Measurements from ENCODE around the gene PYCR2. TPM values are rescaled to one million over a fixed set of nuclear protein-coding genes. Genes with fewer than 3 reads are reported as not detected.
"Not testable (repeated sequence)": the region's sequence is repeated elsewhere in the genome, so short reads cannot be mapped to it uniquely, and the experiment has no call there.

Gene PYCR2
- total and polyA plus RNA-seq, 2 donors (not counting 1 experiment from before 2014, with no cell fraction given) = 28.6 to 32.4 TPM

DNA sequence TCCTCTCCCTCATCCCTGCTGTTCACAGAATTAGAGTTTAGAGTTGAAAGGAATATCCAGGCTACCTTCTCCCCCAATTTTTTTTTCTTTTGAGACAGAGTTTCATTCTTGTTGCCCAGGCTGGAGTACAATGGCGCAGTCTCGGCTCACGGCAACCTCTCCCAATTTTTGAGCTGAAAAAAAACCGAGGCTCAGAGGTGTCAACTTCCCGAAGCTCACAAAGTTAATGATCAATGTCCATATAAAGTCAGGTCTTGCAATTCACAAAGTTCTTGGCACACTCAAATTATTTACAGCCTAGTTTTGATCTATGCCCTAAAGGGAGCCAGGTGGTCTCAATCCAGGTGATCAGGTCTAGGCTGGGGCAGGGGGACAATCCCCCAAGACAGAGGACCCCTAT is 34.3 kb downstream of the PYCR2 start:
- Histone ChIP-seq H4K20me1 (ENCODE audit: control insufficient read depth, extremely low read depth, insufficient read depth, low read length) (no peaks in the 10 kb centered on the region), H3K4me2 (ENCODE audit: extremely low read depth, insufficient read depth, low read length) (no peak overlapping the region), H3K36me3 (ENCODE audit: control insufficient read depth, insufficient read depth, low read length) (no peaks in the 10 kb centered on the region), H3K9ac (ENCODE audit: insufficient read depth, low read length) (no peak overlapping the region), H3K4me3 (replicated peaks in 1 of 4; ENCODE audit: control extremely low read depth in 1 of 4, insufficient read depth in 1 of 4, low read depth in 3 of 4, low read length in 4 of 4) (no peak overlapping the region), H3K27me3 (ENCODE audit: control insufficient read depth, insufficient read depth, low read length) (no peaks in the 10 kb centered on the region), H3K9me3 (ENCODE audit: control insufficient read depth, insufficient read depth, low read depth, low read length) (no peaks in the 10 kb centered on the region), H3K4me1 (ENCODE audit: control insufficient read depth, extremely low read depth, insufficient read depth, low read length) (peaks cover 3% of the 10 kb centered on the region), H2AFZ (ENCODE audit: low read length) (no peak overlapping the region), H3K27ac (ENCODE audit: insufficient read depth, low read length) (no peak overlapping the region), H3K79me2 (ENCODE audit: control insufficient read depth, insufficient read depth, low read length) (no peaks in the 10 kb centered on the region)
- TF ChIP-seq, protein P1, sequence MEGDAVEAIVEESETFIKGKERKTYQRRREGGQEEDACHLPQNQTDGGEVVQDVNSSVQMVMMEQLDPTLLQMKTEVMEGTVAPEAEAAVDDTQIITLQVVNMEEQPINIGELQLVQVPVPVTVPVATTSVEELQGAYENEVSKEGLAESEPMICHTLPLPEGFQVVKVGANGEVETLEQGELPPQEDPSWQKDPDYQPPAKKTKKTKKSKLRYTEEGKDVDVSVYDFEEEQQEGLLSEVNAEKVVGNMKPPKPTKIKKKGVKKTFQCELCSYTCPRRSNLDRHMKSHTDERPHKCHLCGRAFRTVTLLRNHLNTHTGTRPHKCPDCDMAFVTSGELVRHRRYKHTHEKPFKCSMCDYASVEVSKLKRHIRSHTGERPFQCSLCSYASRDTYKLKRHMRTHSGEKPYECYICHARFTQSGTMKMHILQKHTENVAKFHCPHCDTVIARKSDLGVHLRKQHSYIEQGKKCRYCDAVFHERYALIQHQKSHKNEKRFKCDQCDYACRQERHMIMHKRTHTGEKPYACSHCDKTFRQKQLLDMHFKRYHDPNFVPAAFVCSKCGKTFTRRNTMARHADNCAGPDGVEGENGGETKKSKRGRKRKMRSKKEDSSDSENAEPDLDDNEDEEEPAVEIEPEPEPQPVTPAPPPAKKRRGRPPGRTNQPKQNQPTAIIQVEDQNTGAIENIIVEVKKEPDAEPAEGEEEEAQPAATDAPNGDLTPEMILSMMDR (conservative IDR thresholded peaks at IDR 0.05 in 1 of 2, IDR thresholded peaks at IDR 0.05 in 1 of 2; ENCODE audit: low read depth in 1 of 2, low read length in 2 of 2) = no peak
- TF ChIP-seq EZH2 (IDR thresholded peaks at IDR 0.05; ENCODE audit: low read length, missing control alignments) = no peak
- no peak for DNase-seq (ENCODE audit: low read depth in 2 of 2)

DNA sequence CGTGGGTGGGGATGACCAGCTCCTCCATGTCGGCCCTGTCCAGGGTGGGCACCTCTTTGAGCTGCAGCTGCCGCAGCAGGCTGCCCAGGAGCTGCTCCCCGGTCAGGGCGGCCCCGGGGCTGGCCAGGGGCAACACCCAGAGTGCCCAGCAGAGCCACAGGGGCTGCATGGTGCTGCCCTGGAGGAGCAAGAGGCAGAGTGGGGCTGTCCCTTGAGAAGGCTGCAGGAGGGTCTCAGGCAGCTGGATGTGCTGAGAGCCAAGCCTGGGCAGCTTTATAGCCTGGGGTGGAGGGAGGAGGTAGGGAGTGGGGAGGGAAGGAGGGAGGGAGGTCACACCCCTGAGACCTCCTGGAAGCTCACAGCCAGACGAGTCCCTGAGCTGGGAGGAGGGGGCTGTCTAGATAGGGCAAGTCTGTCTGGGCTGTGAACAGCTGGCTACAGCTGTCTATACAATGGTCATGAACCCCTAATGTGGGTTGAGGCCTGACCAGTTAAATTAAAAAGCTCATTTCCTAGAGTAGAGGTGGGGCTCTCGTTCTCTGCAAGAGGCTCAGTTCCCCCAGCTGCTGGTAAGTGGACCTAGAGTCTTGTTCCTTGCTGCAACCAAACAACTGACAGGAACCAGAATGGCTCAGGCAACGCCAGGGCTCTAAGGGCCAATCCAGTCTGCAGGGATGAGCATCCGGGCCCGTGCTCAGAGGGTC is 35.0 kb downstream of the PYCR2 start, which contains the start of gene LEFTY1:
TSS of gene LEFTY1 (minus strand) at position 249 of the 704 bp plus-strand sequence. CDS start at position 169, 80 bp downstream.
- Histone ChIP-seq H3K4me1 (ENCODE audit: control insufficient read depth, extremely low read depth, insufficient read depth, low read length) (peaks cover 3% of the 10 kb centered on the region), H3K4me2 (ENCODE audit: extremely low read depth, insufficient read depth, low read length) (no peak within 1 kb of the TSS), H3K27me3 (ENCODE audit: control insufficient read depth, insufficient read depth, low read length) (no peaks in the 10 kb centered on the region), H3K9me3 (ENCODE audit: control insufficient read depth, insufficient read depth, low read depth, low read length) (no peaks in the 10 kb centered on the region), H3K27ac (ENCODE audit: insufficient read depth, low read length) (no peak within 1 kb of the TSS), H3K9ac (ENCODE audit: insufficient read depth, low read length) (no peak within 1 kb of the TSS), H3K4me3 (replicated peaks in 1 of 4; ENCODE audit: control extremely low read depth in 1 of 4, insufficient read depth in 1 of 4, low read depth in 3 of 4, low read length in 4 of 4) (no peak within 1 kb of the TSS), H2AFZ (ENCODE audit: low read length) (no peak within 1 kb of the TSS), H3K36me3 (ENCODE audit: control insufficient read depth, insufficient read depth, low read length) (no peaks in the 10 kb centered on the region), H3K79me2 (ENCODE audit: control insufficient read depth, insufficient read depth, low read length) (no peaks in the 10 kb centered on the region), H4K20me1 (ENCODE audit: control insufficient read depth, extremely low read depth, insufficient read depth, low read length) (no peaks in the 10 kb centered on the region)
- no peak for TF ChIP-seq EZH2 (IDR thresholded peaks at IDR 0.05; ENCODE audit: low read length, missing control alignments)
- TF ChIP-seq, protein P1 (conservative IDR thresholded peaks at IDR 0.05 in 1 of 2, IDR thresholded peaks at IDR 0.05 in 1 of 2; ENCODE audit: low read depth in 1 of 2, low read length in 2 of 2) = no peak
- peak in 1 of 2 donors; percentile 52 for DNase-seq (ENCODE audit: low read depth in 2 of 2)

DNA sequence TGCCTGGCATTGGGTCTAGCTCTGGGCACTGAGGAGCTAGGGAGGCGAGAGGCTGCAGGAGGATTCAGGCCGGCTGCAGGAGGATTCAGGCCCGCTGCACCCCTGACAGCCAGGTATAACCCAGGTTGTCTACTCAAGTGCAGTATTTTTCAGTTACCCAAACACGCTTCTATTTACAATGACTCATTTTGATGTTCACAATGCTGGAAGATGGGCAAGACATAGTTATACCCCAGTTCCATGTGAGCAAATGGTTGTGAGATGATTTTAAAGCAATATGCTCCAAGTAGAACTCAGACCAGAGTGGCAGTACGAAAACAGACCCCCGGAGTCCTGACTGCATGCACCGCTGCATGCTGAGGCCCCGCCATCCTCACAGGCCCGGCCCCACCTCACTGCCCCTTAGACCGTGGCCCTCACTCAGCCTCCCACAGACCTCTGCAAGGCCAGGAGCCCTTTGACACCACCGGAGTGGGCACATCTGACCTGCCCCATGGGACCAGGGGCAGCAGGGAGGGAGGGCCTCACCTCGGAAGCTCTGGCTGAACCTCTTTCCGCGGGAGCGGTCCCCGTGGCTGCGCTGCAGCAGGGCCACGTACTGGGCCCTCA is 35.7 kb downstream of the PYCR2 start:
- Histone ChIP-seq H3K79me2 (ENCODE audit: control insufficient read depth, insufficient read depth, low read length) (no peaks in the 10 kb centered on the region), H3K4me3 (replicated peaks in 1 of 4; ENCODE audit: control extremely low read depth in 1 of 4, insufficient read depth in 1 of 4, low read depth in 3 of 4, low read length in 4 of 4) (no peak overlapping the region), H3K27me3 (ENCODE audit: control insufficient read depth, insufficient read depth, low read length) (no peaks in the 10 kb centered on the region), H3K27ac (ENCODE audit: insufficient read depth, low read length) (no peak overlapping the region), H3K4me2 (ENCODE audit: extremely low read depth, insufficient read depth, low read length) (no peak overlapping the region), H3K9me3 (ENCODE audit: control insufficient read depth, insufficient read depth, low read depth, low read length) (no peaks in the 10 kb centered on the region), H2AFZ (ENCODE audit: low read length) (no peak overlapping the region), H4K20me1 (ENCODE audit: control insufficient read depth, extremely low read depth, insufficient read depth, low read length) (no peaks in the 10 kb centered on the region), H3K4me1 (ENCODE audit: control insufficient read depth, extremely low read depth, insufficient read depth, low read length) (peaks cover 3% of the 10 kb centered on the region), H3K36me3 (ENCODE audit: control insufficient read depth, insufficient read depth, low read length) (no peaks in the 10 kb centered on the region), H3K9ac (ENCODE audit: insufficient read depth, low read length) (no peak overlapping the region)
- DNase-seq (ENCODE audit: low read depth in 2 of 2) = no peak
- no peak for TF ChIP-seq EZH2 (IDR thresholded peaks at IDR 0.05; ENCODE audit: low read length, missing control alignments)
- TF ChIP-seq, protein P1 (conservative IDR thresholded peaks at IDR 0.05 in 1 of 2, IDR thresholded peaks at IDR 0.05 in 1 of 2; ENCODE audit: low read depth in 1 of 2, low read length in 2 of 2) = no peak

DNA sequence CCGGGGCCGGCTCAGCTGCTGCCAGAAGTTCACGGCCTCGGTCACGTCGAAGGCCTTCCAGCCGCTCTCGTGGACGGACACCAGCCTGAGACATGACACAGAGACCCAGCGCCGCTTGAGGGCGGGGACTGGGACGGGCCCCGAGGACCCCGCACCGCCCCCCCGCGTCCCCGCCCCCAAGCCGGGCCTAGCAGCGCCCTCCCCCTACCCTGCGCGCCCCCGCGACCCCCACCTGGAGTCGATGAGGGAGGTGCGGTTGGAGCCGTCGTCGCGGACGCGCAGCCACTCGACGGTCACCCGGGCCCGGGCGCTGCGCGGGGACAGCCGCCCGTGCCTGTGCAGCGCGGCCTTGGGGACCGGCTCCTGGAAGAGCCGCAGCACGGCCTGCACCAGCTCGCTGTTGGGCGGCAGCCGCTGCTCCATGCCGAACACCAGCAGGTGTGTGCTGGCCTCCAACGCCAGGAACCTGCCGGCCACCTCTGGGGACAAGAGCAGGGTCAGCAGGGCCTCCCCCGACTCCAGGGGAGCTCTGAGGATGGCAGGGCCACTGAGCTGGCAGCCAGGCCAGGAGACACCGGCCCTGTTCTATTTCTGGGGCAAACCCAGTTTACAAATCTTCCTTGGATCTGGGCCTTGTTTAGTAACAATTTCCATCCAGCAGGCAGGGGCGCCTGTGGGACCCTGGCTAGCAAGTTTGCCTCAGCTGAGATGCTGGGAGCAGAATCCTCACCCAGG is 36.3 kb downstream of the PYCR2 start:
- H3K4me1 ChIP-seq (ENCODE audit: control insufficient read depth, extremely low read depth, insufficient read depth, low read length) = not testable (repeated sequence)

More for the DNA sequence above, 36.3 kb downstream of the PYCR2 start:
- not testable (repeated sequence) for H3K36me3 ChIP-seq (ENCODE audit: control insufficient read depth, insufficient read depth, low read length); H3K79me2 ChIP-seq (ENCODE audit: control insufficient read depth, insufficient read depth, low read length); H3K9me3 ChIP-seq (ENCODE audit: control insufficient read depth, insufficient read depth, low read depth, low read length); H3K4me3 ChIP-seq (replicated peaks in 1 of 4; ENCODE audit: control extremely low read depth in 1 of 4, insufficient read depth in 1 of 4, low read depth in 3 of 4, low read length in 4 of 4); H3K27me3 ChIP-seq (ENCODE audit: control insufficient read depth, insufficient read depth, low read length); H4K20me1 ChIP-seq (ENCODE audit: control insufficient read depth, extremely low read depth, insufficient read depth, low read length); DNase-seq (ENCODE audit: low read depth in 2 of 2); H3K4me2 ChIP-seq (ENCODE audit: extremely low read depth, insufficient read depth, low read length); H3K27ac ChIP-seq (ENCODE audit: insufficient read depth, low read length); H2AFZ ChIP-seq (ENCODE audit: low read length); H3K9ac ChIP-seq (ENCODE audit: insufficient read depth, low read length)

Data from fibroblast of lung (primary cell).